C4-2B (cell line): ENCODE data around the gene HEBP1.

ENCODE experiments used
- CTCF ChIP-seq: fragments of 450-650 bp; conservative IDR thresholded peaks from 2 replicates; pipeline ENCODE4 v1.5.1; 2017; ENCODE audit warnings: mild to moderate bottlenecking
- ZFX ChIP-seq: fragments of 450-650 bp; IDR thresholded peaks from 2 replicates; pipeline ENCODE4 v1.6.1; 2017

GRCh38 chr12:12936983-12937491 is 63.0 kb downstream of the HEBP1 start:
- TF ChIP-seq CTCF, result no peak
- TF ChIP-seq ZFX, result no peak
